CD4-positive, alpha-beta memory T cell (primary cell): ENCODE measurements around the gene TJP3. TPM values are rescaled to one million over a fixed set of nuclear protein-coding genes. Genes with fewer than 3 reads are reported as not detected.
A peak's percentile ranks its signal among the peaks of the same experiment; 100 is the strongest.
"Not testable (repeated sequence)": the region's sequence is repeated elsewhere in the genome, so short reads cannot be mapped to it uniquely, and the experiment has no call there.

Source experiments
- CTCF ChIA-PET: fragments of 350-600 bp; sonication (Branson Sonifier 250); formaldehyde crosslinking; loops from one replicate; lab custom pipeline; 2021; ENCODE audit warnings: inconsistent platforms; ENCODE audit not compliant: partially characterized antibody; lab: Charles Lee
- POLR2A ChIA-PET: fragments of 350-600 bp; sonication (Branson Sonifier 250); formaldehyde crosslinking; loops from one replicate; lab custom pipeline; 2021; ENCODE audit not compliant: partially characterized antibody; lab: Charles Lee
- DNase-seq, 5 donors: peaks; one replicate each; pipeline versions ENCODE4 v3.0.0 to v3.0.0-alpha.2; 2020 to 2022; ENCODE audit warnings: mixed read lengths in 1 of 5
- H3K27ac ChIP-seq: one replicate; pipeline ENCODE4 v1.7.0; 2013; ENCODE audit warnings: low read depth, low read length
- H3K27me3 ChIP-seq: 2 replicates; pipeline ENCODE4 v1.7.0; 2013; ENCODE audit warnings: mild to moderate bottlenecking, low read length, moderate library complexity; ENCODE audit not compliant: insufficient read depth
- H3K36me3 ChIP-seq: 2 replicates; pipeline ENCODE4 v1.7.0; 2013; ENCODE audit warnings: mild to moderate bottlenecking, low read length, moderate library complexity; ENCODE audit not compliant: insufficient read depth
- H3K4me1 ChIP-seq: 2 replicates; pipeline ENCODE4 v1.7.0; 2013; ENCODE audit warnings: mild to moderate bottlenecking, low read length, moderate library complexity; ENCODE audit not compliant: insufficient read depth
- H3K4me3 ChIP-seq, 2 donors: one replicate each; pipeline ENCODE4 v1.7.0; 2013; ENCODE audit warnings: low read length in 2 of 2, mild to moderate bottlenecking in 1 of 2
- H3K9me3 ChIP-seq, 2 donors: one replicate each; pipeline ENCODE4 v1.7.0; 2013; ENCODE audit warnings: low read length in 2 of 2, control low read depth in 1 of 2; ENCODE audit not compliant: control insufficient read depth in 1 of 2
- H3K27ac Mint-ChIP-seq, 7 donors: one replicate each; pipeline ENCODE4 v1.8.0; 2020 to 2021; ENCODE audit warnings: mixed read lengths in 7 of 7, mild to moderate bottlenecking in 6 of 7, inconsistent platforms in 3 of 7, moderate library complexity in 3 of 7
- H3K27me3 Mint-ChIP-seq, 2 donors: one replicate each; pipeline ENCODE4 v1.8.0; 2020 to 2021; ENCODE audit warnings: mixed read lengths in 2 of 2
- H3K36me3 Mint-ChIP-seq, 2 donors: one replicate each; pipeline ENCODE4 v1.8.0; 2020 to 2021; ENCODE audit warnings: mixed read lengths in 2 of 2, inconsistent platforms in 1 of 2, mild to moderate bottlenecking in 1 of 2
- H3K4me1 Mint-ChIP-seq, 4 donors: one replicate each; pipeline ENCODE4 v1.8.0; 2020 to 2021; ENCODE audit warnings: mixed read lengths in 4 of 4, mild to moderate bottlenecking in 1 of 4
- H3K4me3 Mint-ChIP-seq, 8 donors: one replicate each; pipeline ENCODE4 v1.8.0; 2020 to 2021; ENCODE audit warnings: mixed read lengths in 8 of 8, mild to moderate bottlenecking in 7 of 8, moderate library complexity in 6 of 8, inconsistent platforms in 3 of 8
- H3K9me3 Mint-ChIP-seq, 8 donors: one replicate each; pipeline ENCODE4 v1.8.0; 2020 to 2021; ENCODE audit warnings: mixed read lengths in 8 of 8, mild to moderate bottlenecking in 5 of 8, inconsistent platforms in 3 of 8, moderate library complexity in 1 of 8
- intact Hi-C: fragments of 100-400 bp; cut with micrococcal nuclease; formaldehyde crosslinking; loops from one replicate; pipeline ENCODE4 v1.15.1; 2023
- polyA plus RNA-seq, 2 donors: library from polyadenylated mRNA; unstranded; fragments of 300-500 nt; fragmentation: Illumina TruSeq; gene quantifications; one replicate each; pipeline ENCODE4 v1.2.3, GENCODE V29; 2021
- total RNA-seq, 2 experiments: library from RNA; stranded (reverse); gene quantifications; one replicate each; pipeline ENCODE4 v1.2.3, GENCODE V29; 2021

The TJP3 gene
- total and polyA plus RNA-seq, 4 experiments from 2014 or later: 17.6 to 23.4 (median 20.6) TPM

- Histone ChIP-seq H3K27ac (peak within 1 kb of the TSS; percentile 100), H3K9me3 (no peaks in the 10 kb centered on the region), H3K27me3 (no peaks in the 10 kb centered on the region), H3K4me3 (peak within 1 kb of the TSS; percentile 91 to 98), H3K36me3 (peaks cover 16% of the 10 kb centered on the region), H3K4me1 (peaks cover 43% of the 10 kb centered on the region)
- peaks cover 16 to 55% (median 33%) of the 10 kb centered on the region in 4 donors for H3K4me1 Mint-ChIP-seq
- intact Hi-C loops: loop anchor here (1.0 to 5.0 kb wide), 6 partner anchors 41 to 710 kb away; partner anchors contain the start of genes DAPK3, EEF2 and HDGFL2
- peaks cover 6 to 38% of the 10 kb centered on the region in 2 donors for H3K36me3 Mint-ChIP-seq
- peak; percentile 99 to 100 (median 100) for DNase-seq
- H3K27me3 Mint-ChIP-seq: peaks cover 0 to 2% of the 10 kb centered on the region in 2 donors
- ChIA-PET CTCF (interaction anchor here (0.5 to 9.7 kb wide), 22 partner anchors 9 to 1710 kb away, joined by 3 to 82 read pairs (median 4); partner anchors contain the start of genes DOHH, EEF2 and RAX2), POLR2A (interaction anchor here (0.6 to 3.8 kb wide), 39 partner anchors 8 to 1206 kb away, joined by 3 to 46 read pairs (median 5); partner anchors contain the start of genes DAPK3, DOHH, EEF2 and FEM1A)
- peak within 1 kb of the TSS; percentile 96 to 99 (median 98) for H3K4me3 Mint-ChIP-seq
- H3K9me3 Mint-ChIP-seq: peaks cover 0 to 3% (median 0%) of the 10 kb centered on the region in 8 donors
- peak within 1 kb of the TSS; percentile 100 for H3K27ac Mint-ChIP-seq
Measured at GRCh38 chr19:3762501-3763459, 54.6 kb downstream of the TJP3 start, which contains the start of gene MRPL54. Gene MRPL54 (plus strand): TSS chr19:3762682. CDS start chr19:3762701, 19 bp downstream.

- no peak overlapping the region for H3K27ac Mint-ChIP-seq
- H3K4me1 Mint-ChIP-seq: peaks cover 15 to 41% (median 28%) of the 10 kb centered on the region in 4 donors
- peaks cover 10 to 37% of the 10 kb centered on the region in 2 donors for H3K36me3 Mint-ChIP-seq
- no peaks in the 10 kb centered on the region for H3K27me3 ChIP-seq
- H3K36me3 ChIP-seq: peaks cover 19% of the 10 kb centered on the region
- no peak overlapping the region for H3K27ac ChIP-seq
- no peak overlapping the region for H3K4me3 Mint-ChIP-seq
- intact Hi-C loops: no loop called here
- POLR2A ChIA-PET: no interaction called here
- peaks cover 0 to 3% (median 0%) of the 10 kb centered on the region in 8 donors for H3K9me3 Mint-ChIP-seq
- H3K27me3 Mint-ChIP-seq: peaks cover 0 to 2% of the 10 kb centered on the region in 2 donors
- H3K9me3 ChIP-seq: no peaks in the 10 kb centered on the region
- peak in 1 of 5 donors; percentile 26 for DNase-seq
- H3K4me3 ChIP-seq: no peak overlapping the region
- H3K4me1 ChIP-seq: peaks cover 23% of the 10 kb centered on the region
- CTCF ChIA-PET: no interaction called here
Measured at GRCh38 chr19:3765121-3765520, 56.9 kb downstream of the TJP3 start.

GRCh38 chr19:3765757-3766156, 57.6 kb downstream of the TJP3 start:
- Histone ChIP-seq H3K4me1 (peaks cover 16% of the 10 kb centered on the region), H3K36me3 (peaks cover 19% of the 10 kb centered on the region)
- POLR2A ChIA-PET: interaction anchor here (1.7 kb wide), 1 partner anchor 23 kb away, joined by 3 read pairs; no protein-coding TSS in a partner anchor
- H3K27ac ChIP-seq, H3K27me3 Mint-ChIP-seq, H3K4me3 Mint-ChIP-seq, H3K4me3 ChIP-seq, H3K9me3 Mint-ChIP-seq, CTCF ChIA-PET, H3K9me3 ChIP-seq, intact Hi-C loops, H3K27me3 ChIP-seq: not testable (repeated sequence)
- H3K36me3 Mint-ChIP-seq: peaks cover 10 to 35% of the 10 kb centered on the region in 2 donors
- peak in 1 of 5 donors; percentile 16 for DNase-seq
- H3K27ac Mint-ChIP-seq: peak overlapping the region in 1 of 7 donors; percentile 76
- peaks cover 13 to 34% (median 26%) of the 10 kb centered on the region in 4 donors for H3K4me1 Mint-ChIP-seq

- H3K9me3 Mint-ChIP-seq: peaks cover 0 to 3% (median 0%) of the 10 kb centered on the region in 8 donors
- Histone ChIP-seq H3K4me3 (no peak overlapping the region), H3K36me3 (peaks cover 19% of the 10 kb centered on the region), H3K27ac (no peak overlapping the region), H3K27me3 (no peaks in the 10 kb centered on the region), H3K9me3 (no peaks in the 10 kb centered on the region), H3K4me1 (peaks cover 12% of the 10 kb centered on the region)
- H3K4me3 Mint-ChIP-seq: peak overlapping the region in 4 of 8 donors; percentile 21 to 60 (median 42)
- peaks cover 13 to 27% (median 22%) of the 10 kb centered on the region in 4 donors for H3K4me1 Mint-ChIP-seq
- intact Hi-C loops: no loop called here
- ChIA-PET CTCF (no interaction called here), POLR2A (interaction anchor here (1.7 kb wide), 1 partner anchor 22 kb away, joined by 3 read pairs; no protein-coding TSS in a partner anchor)
- peaks cover 0 to 2% of the 10 kb centered on the region in 2 donors for H3K27me3 Mint-ChIP-seq
- DNase-seq: peak in 1 of 5 donors; percentile 31
- H3K27ac Mint-ChIP-seq: peak overlapping the region in 6 of 7 donors; percentile 15 to 76 (median 59)
- peaks cover 14 to 31% of the 10 kb centered on the region in 2 donors for H3K36me3 Mint-ChIP-seq
Measured at GRCh38 chr19:3766520-3766919, 58.3 kb downstream of the TJP3 start.

- no peaks in the 10 kb centered on the region for H3K27me3 ChIP-seq
- Mint-ChIP-seq H3K4me3 (peak overlapping the region in 1 of 8 donors; percentile 35), H3K4me1 (peaks cover 9 to 21% (median 17%) of the 10 kb centered on the region in 4 donors), H3K9me3 (peaks cover 0 to 3% (median 0%) of the 10 kb centered on the region in 8 donors), H3K27me3 (peaks cover 0 to 2% of the 10 kb centered on the region in 2 donors), H3K27ac (peak overlapping the region in 1 of 7 donors; percentile 76), H3K36me3 (peaks cover 14 to 27% of the 10 kb centered on the region in 2 donors)
- no peaks in the 10 kb centered on the region for H3K9me3 ChIP-seq
- ChIA-PET CTCF (interaction anchor here (0.9 kb wide), 1 partner anchor 21 kb away, joined by 3 read pairs; no protein-coding TSS in a partner anchor), POLR2A (interaction anchor here (1.7 kb wide), 1 partner anchor 22 kb away, joined by 3 read pairs; no protein-coding TSS in a partner anchor)
- H3K36me3 ChIP-seq: peaks cover 19% of the 10 kb centered on the region
- H3K4me1 ChIP-seq: peaks cover 6% of the 10 kb centered on the region
- DNase-seq: peak in 1 of 5 donors; percentile 38
- no peak overlapping the region for H3K4me3 ChIP-seq
- H3K27ac ChIP-seq: no peak overlapping the region
- intact Hi-C loops: no loop called here
Measured at GRCh38 chr19:3767050-3767449, 58.9 kb downstream of the TJP3 start.

GRCh38 chr19:3768015-3768747, 60.0 kb downstream of the TJP3 start:
- CTCF ChIA-PET: interaction anchor here (0.9 kb wide), 1 partner anchor 20 kb away, joined by 3 read pairs; no protein-coding TSS in a partner anchor
- H3K27me3 ChIP-seq: no peaks in the 10 kb centered on the region
- Mint-ChIP-seq H3K27me3 (no peaks in the 10 kb centered on the region), H3K9me3 (no peaks in the 10 kb centered on the region), H3K27ac (peak overlapping the region in 1 of 7 donors; percentile 29), H3K36me3 (peaks cover 14 to 19% of the 10 kb centered on the region in 2 donors), H3K4me3 (no peak overlapping the region), H3K4me1 (peaks cover 2 to 12% (median 9%) of the 10 kb centered on the region in 4 donors)
- H3K9me3 ChIP-seq: no peaks in the 10 kb centered on the region
- H3K4me1 ChIP-seq: peaks cover 3% of the 10 kb centered on the region
- intact Hi-C loops: no loop called here
- peaks cover 19% of the 10 kb centered on the region for H3K36me3 ChIP-seq
- POLR2A ChIA-PET: no interaction called here
- DNase-seq: peak in 1 of 5 donors; percentile 35
- H3K27ac ChIP-seq: no peak overlapping the region
- H3K4me3 ChIP-seq: no peak overlapping the region
